ENCODE data around the gene MGRN1.

Gene MGRN1

DNA sequence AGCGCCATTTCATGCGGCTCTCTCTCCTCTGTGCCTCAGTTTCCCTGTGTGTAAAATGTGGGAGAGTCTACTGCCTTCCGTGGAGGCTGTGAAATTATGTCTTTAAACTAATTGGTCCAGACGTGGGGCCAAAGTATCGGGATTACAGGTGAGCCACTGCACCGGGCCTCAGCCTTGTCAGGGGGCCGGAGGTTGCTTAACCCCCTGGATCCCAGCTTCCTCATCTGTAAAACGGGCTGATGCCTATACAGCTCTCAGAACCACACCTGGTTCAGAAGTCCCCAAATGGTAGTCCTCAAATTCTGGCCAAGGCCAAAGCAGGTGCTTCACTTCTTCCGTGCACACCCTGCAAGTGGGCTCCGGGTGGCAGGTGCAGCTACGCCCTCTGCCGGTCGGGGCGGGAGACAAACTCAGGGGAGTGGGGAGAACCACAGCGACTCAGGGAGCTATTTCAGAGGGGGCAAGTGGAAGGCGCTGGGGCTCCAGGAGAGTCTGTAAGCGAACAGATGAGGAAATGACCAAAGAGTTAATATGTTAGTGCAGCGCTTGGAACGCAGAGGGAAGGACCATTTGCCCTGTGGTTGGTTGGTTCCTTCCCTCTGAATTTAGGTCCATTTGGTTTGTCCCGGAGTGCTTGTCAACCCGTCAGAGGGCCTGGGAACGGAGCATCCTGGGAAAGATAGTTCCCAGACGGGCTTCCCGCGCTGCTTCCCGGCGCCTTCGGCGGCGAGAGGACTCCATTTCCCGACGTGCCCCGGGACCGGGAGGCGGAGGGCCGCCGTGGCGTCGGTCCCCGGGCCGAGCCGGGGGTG is at the start of gene MGRN1:
TSS of gene MGRN1 (plus strand) at position 812 of the 812 bp plus-strand sequence. CDS start 135 bp downstream, outside the sequence.
- peak within 1 kb of the TSS; percentile 83 for H3K27ac ChIP-seq
- ChIA-PET POLR2A (ENCODE audit: low non-redundant PET) (no interaction called here), CTCF (interaction anchor here (0.6 to 1.2 kb wide), 15 partner anchors 8 to 371 kb away, joined by 3 to 10 read pairs (median 4); partner anchors contain the start of gene UBALD1)
- TF ChIP-seq, protein P1, sequence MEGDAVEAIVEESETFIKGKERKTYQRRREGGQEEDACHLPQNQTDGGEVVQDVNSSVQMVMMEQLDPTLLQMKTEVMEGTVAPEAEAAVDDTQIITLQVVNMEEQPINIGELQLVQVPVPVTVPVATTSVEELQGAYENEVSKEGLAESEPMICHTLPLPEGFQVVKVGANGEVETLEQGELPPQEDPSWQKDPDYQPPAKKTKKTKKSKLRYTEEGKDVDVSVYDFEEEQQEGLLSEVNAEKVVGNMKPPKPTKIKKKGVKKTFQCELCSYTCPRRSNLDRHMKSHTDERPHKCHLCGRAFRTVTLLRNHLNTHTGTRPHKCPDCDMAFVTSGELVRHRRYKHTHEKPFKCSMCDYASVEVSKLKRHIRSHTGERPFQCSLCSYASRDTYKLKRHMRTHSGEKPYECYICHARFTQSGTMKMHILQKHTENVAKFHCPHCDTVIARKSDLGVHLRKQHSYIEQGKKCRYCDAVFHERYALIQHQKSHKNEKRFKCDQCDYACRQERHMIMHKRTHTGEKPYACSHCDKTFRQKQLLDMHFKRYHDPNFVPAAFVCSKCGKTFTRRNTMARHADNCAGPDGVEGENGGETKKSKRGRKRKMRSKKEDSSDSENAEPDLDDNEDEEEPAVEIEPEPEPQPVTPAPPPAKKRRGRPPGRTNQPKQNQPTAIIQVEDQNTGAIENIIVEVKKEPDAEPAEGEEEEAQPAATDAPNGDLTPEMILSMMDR (conservative IDR thresholded peaks at IDR 0.05; ENCODE audit: low read depth) = peak; percentile 94
- peak; percentile 95 for DNase-seq (ENCODE audit: low spot score)

DNA sequence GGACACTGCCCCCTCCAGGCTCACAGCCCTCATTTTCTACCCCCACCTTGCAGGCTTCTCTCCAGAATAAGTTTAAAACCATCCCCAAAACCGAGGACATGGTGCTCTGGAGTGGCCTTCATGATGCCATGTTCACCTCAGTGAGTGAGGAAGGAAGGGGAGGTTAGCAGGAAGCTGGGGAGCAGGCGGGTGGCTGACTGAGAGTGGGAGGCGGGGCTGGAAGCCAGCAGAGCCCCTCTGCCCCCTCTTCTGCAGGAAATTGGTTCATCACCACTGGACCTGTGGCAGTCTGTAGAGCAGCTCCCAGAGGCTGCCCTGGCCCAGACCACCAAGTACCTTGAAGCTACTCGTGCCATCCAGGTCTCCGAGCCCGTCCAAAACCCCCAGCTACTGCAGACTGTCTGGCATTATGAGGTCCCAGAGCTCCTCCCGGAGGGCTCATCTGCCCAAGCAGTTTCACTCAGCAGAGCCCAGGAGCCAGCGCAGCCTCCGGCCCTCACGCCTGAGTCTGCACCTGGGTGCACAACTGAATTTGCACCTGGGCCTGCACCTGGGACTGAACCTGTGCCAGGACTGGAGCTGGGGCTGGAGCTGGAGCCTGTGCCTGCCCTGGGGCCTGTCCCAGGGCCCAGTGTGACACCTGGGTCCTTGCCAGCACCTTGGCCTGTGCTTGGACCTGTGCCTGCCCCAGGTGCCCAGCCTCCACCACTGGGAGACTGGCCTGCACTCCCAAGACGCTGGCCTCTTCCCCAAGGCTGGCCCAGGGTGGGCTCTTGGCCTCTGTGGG is 49.5 kb upstream of the MGRN1 start:
- TF ChIP-seq, protein P1 (conservative IDR thresholded peaks at IDR 0.05; ENCODE audit: low read depth) = no peak
- no peak for DNase-seq (ENCODE audit: low spot score)
- CTCF ChIA-PET = interaction anchor here (0.6 to 0.7 kb wide), 2 partner anchors 11 to 24 kb away, joined by 3 to 8 read pairs; no protein-coding TSS in a partner anchor
- H3K27ac ChIP-seq = no peak overlapping the region
- POLR2A ChIA-PET (ENCODE audit: low non-redundant PET) = no interaction called here

DNA sequence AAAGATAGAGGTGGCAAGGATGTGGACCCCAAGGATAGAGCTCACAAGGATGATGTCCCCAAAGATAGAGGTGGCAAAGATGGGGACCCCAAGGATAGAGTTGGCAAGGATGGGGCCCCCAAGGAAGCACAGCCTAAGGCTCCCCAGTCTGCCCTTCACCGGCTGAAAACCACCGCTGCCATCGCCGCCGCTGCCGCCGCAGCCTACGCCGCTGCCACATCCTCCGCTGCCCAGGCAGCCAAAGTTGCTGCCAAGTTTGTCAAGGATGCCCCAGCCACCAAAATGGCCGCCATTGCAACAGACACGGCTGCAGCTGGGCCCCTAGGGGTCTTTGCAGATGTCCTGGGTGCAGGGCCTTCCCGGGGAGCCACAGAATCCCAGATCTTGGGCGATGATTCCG is 48.6 kb upstream of the MGRN1 start:
- DNase-seq (ENCODE audit: low spot score) = no peak
- H3K27ac ChIP-seq = no peak overlapping the region
- TF ChIP-seq, protein P1 (conservative IDR thresholded peaks at IDR 0.05; ENCODE audit: low read depth) = no peak
- CTCF ChIA-PET = interaction anchor here (0.7 kb wide), 1 partner anchor 23 kb away, joined by 8 read pairs; no protein-coding TSS in a partner anchor
- POLR2A ChIA-PET (ENCODE audit: low non-redundant PET) = no interaction called here

DNA sequence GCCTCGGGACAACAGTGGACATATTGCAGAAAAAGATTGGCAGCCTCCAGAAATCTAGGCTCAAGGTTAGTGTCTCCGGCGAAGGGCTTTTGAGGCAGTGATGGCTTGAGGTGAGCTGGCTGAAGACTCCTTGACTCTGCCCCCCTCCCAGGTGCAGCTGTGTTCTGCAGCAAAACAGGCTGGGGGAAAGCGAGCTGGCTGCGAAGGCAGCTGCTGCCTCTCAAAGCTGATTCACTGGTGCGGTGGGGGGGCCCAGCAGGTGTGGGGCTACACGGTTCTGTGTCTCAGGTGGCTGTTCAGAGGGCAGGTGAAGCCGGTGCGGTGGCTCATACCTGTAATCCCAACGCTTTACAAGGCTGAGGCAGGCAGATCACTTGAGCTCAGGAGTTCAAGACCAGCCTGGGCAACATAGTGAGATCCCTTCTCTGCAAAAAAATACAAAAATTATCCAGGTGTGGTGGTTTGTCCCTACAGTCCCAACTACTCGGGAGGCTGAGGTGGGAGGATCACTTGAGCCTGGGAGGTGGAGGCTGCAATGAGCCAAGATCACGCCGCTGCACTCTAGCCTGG is 45.6 kb upstream of the MGRN1 start:
- H3K27ac ChIP-seq = peak overlapping the region; percentile 25; the same call in 1 of the 2 replicates
- ChIA-PET POLR2A (ENCODE audit: low non-redundant PET) (no interaction called here), CTCF (no interaction called here)
- TF ChIP-seq, protein P1 (conservative IDR thresholded peaks at IDR 0.05; ENCODE audit: low read depth) = no peak
- no peak for DNase-seq (ENCODE audit: low spot score)

DNA sequence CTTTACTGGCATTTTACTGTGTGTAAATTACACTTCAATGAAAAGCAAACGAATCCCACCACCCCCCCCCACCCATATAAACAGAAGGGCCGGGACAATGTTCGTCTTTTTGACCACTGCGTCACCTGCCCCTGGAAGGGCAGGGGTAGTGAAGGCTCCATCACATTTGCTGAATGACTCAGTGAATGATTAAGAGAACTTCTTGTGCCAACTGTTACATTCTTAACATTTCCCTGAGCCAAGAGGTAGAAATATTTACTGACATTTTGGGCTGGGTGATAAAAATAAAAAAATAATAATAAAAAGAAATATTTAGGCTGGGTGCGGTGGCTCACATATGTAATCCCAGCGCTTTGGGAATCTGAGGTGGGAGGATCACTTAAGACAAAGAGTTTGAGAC is 44.4 kb upstream of the MGRN1 start:
- CTCF ChIA-PET = interaction anchor here (1.2 kb wide), 1 partner anchor 74 kb away, joined by 5 read pairs; no protein-coding TSS in a partner anchor
- POLR2A ChIA-PET (ENCODE audit: low non-redundant PET) = no interaction called here
- H3K27ac ChIP-seq = peak overlapping the region; percentile 78
- TF ChIP-seq, protein P1 (conservative IDR thresholded peaks at IDR 0.05; ENCODE audit: low read depth) = no peak
- peak; percentile 68 for DNase-seq (ENCODE audit: low spot score)

DNA sequence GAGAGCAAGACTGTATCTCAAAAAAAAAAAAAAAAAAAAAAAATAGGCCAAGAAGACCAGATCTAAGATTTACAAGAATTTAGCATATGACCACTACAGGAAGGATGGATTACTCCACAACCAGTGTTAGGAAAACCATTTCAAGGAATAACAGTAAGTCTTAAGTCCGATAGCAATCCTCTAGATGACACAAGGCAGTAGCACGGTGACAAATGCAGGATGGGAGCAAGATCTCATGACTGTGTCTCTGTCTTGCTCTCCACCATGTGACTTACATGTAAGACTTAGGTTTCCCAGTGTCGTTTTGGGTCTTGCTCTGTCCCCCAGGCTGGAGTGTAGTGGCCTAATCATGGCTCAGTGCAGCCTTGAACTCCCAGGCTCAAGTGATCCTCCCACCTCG is 40.7 kb upstream of the MGRN1 start:
- POLR2A ChIA-PET (ENCODE audit: low non-redundant PET) = no interaction called here
- CTCF ChIA-PET = no interaction called here

More for the DNA sequence above, 40.7 kb upstream of the MGRN1 start:
- no peak overlapping the region for H3K27ac ChIP-seq
- TF ChIP-seq, protein P1 (conservative IDR thresholded peaks at IDR 0.05; ENCODE audit: low read depth) = no peak
- no peak for DNase-seq (ENCODE audit: low spot score)
